AG04449 (cell line): ENCODE results near the gene DDX1.

Experiments used
- CTCF ChIA-PET: fragments of 350-600 bp; formaldehyde crosslinking; extraction: SDS; loops from one replicate; lab custom pipeline; 2021; ENCODE audit warnings: antibody characterized with exemption; lab: Yijun Ruan, JAX
- POLR2A ChIA-PET: fragments of 400-600, 350-600 bp; formaldehyde crosslinking; extraction: SDS; loops from one replicate; lab custom pipeline; 2020; ENCODE audit warnings: antibody characterized with exemption, inconsistent platforms; lab: Yijun Ruan, JAX
- DNase-seq: peaks from one replicate; pipeline ENCODE4 v3.0.0-alpha.2; 2010; ENCODE audit warnings: low read depth, low spot score
- H3K4me3 ChIP-seq: 2 replicates; pipeline ENCODE4 v1.5.1; 2011; ENCODE audit warnings: low read depth, mild to moderate bottlenecking, control low read depth, low read length
- TF ChIP-seq, protein P1 (sequence below): IDR thresholded peaks from one replicate; pipeline ENCODE4 v1.5.1; 2011; ENCODE audit warnings: mild to moderate bottlenecking, moderate library complexity, low read length, control low read depth, inconsistent platforms; ENCODE audit not compliant: insufficient read depth; ENCODE audit errors: missing control alignments

DDX1 gene

DNA sequence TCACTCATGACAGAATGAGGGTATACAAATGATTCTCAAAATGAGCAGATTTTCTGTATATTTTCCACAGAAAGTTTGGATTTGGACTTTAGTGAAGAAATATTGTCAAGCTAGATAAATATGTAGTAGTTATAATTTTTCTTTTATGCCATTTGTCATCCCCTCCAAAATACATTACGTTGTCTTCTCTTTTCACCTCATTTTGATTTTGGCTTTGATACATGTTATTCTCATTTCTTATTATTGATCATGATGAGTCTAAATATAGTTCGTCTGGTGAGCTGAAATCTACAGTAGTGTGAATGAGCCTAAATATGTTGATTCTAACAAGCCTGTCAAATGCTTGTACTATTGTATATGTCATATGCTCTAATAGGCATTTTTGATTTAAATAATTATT is 12.3 kb downstream of the DDX1 start:
- CTCF ChIA-PET, result no interaction called here
- POLR2A ChIA-PET, result interaction anchor here (0.5 to 1.0 kb wide), 2 partner anchors 9 to 25 kb away, joined by 3 read pairs; no protein-coding TSS in a partner anchor

DNA sequence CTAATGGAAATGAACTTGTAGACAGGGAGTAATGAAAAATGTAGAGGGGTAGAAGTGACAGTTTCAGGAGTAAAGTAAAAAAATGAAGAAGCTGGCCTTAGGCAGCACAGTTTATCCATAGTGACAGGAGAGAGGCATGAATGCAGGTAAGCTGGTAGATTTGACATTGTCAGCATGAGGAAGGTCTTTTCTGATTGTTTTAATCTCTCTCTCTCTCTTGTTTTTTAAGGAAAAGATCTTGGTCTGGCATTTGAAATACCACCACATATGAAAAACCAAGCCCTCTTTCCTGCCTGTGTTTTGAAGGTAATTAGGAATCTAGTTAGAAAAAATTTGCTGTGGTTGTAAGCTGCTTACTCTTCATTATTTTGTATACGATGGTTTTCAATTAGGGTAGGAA is 14.1 kb downstream of the DDX1 start:
- POLR2A ChIA-PET, result no interaction called here
- no peak overlapping the region for H3K4me3 ChIP-seq
- TF ChIP-seq, protein P1, sequence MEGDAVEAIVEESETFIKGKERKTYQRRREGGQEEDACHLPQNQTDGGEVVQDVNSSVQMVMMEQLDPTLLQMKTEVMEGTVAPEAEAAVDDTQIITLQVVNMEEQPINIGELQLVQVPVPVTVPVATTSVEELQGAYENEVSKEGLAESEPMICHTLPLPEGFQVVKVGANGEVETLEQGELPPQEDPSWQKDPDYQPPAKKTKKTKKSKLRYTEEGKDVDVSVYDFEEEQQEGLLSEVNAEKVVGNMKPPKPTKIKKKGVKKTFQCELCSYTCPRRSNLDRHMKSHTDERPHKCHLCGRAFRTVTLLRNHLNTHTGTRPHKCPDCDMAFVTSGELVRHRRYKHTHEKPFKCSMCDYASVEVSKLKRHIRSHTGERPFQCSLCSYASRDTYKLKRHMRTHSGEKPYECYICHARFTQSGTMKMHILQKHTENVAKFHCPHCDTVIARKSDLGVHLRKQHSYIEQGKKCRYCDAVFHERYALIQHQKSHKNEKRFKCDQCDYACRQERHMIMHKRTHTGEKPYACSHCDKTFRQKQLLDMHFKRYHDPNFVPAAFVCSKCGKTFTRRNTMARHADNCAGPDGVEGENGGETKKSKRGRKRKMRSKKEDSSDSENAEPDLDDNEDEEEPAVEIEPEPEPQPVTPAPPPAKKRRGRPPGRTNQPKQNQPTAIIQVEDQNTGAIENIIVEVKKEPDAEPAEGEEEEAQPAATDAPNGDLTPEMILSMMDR, result no peak
- CTCF ChIA-PET, result no interaction called here
- no peak for DNase-seq

More for the DNA sequence above, 12.3 kb downstream of the DDX1 start:
- no peak overlapping the region for H3K4me3 ChIP-seq
- TF ChIP-seq, protein P1, result no peak
- no peak for DNase-seq

DNA sequence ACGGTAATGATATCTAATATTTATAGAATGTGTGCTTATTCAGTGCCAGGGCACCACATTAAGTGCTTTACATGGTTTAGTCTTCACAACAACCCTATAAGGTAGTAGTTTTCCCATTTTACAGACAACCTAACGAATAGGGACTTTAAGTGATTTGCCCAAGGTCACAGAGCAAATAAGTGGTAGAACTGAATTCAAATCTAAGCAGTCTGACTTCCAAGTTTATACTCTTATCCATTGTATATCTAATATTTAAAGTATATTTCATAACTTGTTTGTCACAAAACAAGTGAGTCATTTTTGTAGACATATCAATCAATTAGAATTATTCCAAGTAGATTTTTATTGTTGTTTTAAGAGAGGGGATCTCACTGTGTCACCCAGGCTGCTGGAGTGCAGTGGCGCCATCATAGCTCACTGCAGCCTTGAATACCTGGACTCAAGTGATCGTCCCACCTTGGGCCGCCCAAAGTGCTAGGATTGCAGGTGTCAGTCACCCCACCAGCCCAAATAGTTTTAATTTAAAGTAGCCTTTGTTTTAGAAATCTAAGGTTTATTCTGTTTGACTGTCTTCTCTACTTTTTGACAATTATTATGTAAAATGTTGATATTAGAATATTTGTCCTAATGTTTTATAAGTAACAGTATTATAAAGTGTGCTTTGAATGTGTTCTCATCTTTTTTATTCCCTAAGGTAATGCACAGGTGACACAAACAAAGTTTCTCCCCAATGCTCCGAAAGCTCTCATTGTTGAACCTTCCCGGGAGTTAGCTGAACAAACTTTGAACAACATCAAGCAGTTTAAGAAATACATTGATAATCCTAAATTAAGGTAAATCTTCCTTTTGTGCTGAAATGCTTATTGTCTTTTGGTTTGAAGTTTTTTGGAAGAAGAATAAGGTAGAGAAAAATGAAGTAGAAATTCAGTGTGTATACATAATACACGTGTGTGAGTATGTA is 15.1 kb downstream of the DDX1 start:
- POLR2A ChIA-PET, result no interaction called here
- no peak for DNase-seq
- TF ChIP-seq, protein P1, result no peak

GRCh38 chr2:15607709-15608391 is 16.2 kb downstream of the DDX1 start:
- TF ChIP-seq, protein P1, result no peak
- ChIA-PET CTCF (no interaction called here), POLR2A (no interaction called here)

More for the DNA sequence above, 15.1 kb downstream of the DDX1 start:
- CTCF ChIA-PET, result no interaction called here
- no peak overlapping the region for H3K4me3 ChIP-seq

DNA sequence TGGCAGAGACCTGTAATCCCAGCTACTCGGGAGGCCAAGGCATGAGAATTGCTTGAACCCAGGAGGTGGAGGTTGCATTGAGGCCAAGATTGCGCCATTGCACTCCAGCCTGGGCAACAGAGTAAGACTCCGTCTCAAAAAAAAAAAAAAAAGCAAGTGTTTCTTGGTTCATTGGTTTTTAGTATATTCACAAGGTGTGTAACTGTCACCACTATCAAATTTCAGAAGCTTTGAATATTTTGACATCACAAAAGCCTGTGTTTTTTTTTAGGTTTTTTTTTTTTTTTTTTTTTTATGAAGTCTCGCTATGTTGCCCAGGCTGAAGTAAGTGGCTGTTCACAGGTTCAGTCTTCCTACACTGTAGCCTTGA is 16.7 kb downstream of the DDX1 start:
- no peak for DNase-seq
- TF ChIP-seq, protein P1, result no peak
- no peak overlapping the region for H3K4me3 ChIP-seq
- ChIA-PET POLR2A (interaction anchor here (0.7 kb wide), 1 partner anchor 22 kb away, joined by 3 read pairs; no protein-coding TSS in a partner anchor), CTCF (no interaction called here)

More at GRCh38 chr2:15607709-15608391, 16.2 kb downstream of the DDX1 start:
- no peak overlapping the region for H3K4me3 ChIP-seq
- no peak for DNase-seq

DNA sequence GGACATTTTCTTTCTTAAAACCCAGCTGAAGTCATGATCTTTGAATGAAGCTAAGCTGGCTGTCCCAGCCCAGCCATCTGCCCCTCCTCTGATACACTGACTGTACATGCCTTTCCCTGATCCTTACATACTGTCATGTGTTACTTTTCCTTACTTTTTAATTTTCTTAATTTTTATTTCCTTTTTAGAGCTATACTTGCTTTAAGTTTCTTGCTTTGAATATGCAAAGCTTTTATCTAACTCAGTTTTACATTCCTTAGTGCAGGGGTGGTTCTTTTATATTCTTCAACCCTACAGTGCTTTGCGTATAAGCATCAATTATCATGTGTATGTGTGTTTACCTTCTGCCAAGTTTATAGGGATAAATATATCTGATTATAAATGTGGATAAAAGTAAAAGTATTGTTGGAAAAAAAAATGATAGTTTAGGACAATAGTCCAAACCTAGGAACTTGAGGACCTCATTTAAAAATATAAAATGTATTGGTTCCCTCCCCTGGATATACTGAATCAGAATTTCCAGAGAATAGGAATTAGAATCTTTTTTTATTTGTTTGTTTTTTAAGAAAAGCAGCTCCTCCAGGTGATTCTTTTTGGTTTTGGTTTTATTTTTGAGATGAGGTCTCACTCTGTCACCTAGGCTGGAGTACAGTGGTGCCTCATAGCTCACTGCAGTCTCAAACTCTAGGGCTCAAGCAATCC is 17.8 kb downstream of the DDX1 start:
- no peak overlapping the region for H3K4me3 ChIP-seq
- POLR2A ChIA-PET, result interaction anchor here (0.7 kb wide), 1 partner anchor 408 kb away, joined by 4 read pairs; no protein-coding TSS in a partner anchor
- CTCF ChIA-PET, result no interaction called here
- TF ChIP-seq, protein P1, result no peak
- no peak for DNase-seq
